NCI-H2171 (cell line): ENCODE measurements around the gene PCED1B.

Experiments
- DNase-seq: peaks from one replicate; lab custom pipeline; 2025; lab: John Stamatoyannopoulos, UW

PCED1B gene

DNA sequence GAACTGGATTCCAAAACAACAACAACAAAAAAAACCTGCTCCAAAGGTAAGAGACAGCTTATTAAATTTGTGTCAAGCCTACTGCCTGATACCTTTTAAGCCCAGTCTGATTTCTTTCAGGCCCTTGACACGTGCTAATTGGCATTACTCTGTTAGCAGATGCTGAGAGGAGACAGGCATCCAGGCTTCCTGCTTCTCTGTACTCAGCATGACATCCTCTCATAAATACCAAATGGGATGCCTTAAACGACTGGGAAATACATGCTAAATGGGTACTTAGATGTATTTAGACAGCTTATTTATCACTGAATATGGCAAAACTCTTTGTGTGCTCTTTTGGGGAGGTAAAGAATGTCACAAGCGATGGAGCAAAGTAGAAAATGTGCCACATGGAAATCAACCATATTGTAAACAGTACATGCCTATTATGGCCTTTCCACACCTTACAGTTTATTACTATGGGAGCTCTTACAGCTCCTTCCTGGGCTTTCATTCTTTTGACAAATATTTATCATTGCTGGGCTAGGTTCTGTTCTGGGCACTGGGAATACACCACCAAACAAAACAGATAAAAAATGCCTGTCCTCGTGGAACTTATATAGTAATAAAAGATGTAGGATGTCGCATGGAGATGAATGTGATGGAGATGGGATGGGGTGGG, 11.5 kb upstream of the PCED1B start:
- no peak for DNase-seq

DNA sequence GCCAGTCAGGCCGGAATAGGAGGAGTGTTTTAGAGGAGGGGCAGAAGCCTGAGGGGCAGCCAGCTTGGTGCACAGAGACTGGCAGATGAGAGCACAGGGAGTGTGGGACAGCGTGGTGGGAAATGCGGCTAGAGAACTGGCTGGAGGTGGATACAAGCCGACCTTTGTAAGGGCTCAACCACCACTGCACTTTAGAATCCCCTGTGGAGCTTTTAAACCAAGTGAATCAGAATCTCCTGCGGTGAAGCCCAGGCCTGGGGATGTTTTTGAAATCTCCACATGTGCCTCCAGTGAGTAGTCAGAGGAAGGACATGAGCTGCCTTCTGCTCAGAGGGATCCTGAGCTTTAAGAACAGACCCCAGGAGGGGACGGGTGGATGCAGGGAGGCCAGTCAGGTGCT, 10.9 kb upstream of the PCED1B start:
- no peak for DNase-seq

DNA sequence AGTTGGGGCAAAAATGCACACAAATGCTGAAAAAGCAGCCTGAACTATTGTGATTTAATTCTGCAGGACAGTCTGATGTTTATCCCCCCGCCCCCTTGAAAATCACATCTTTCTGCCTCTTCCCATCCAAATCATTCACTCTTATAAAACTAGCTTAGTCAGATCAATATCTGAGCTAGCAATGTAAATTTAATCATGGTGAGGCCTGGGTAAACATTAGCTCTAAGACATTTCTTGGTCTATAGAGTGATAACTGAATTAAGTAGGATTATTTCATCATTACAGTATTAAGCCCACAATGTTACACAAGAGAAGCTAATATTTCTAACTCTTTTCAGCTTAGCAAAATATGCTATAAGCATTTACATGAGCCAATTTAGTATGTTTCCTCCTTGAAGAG, 9.1 kb upstream of the PCED1B start:
- DNase-seq: no peak

DNA sequence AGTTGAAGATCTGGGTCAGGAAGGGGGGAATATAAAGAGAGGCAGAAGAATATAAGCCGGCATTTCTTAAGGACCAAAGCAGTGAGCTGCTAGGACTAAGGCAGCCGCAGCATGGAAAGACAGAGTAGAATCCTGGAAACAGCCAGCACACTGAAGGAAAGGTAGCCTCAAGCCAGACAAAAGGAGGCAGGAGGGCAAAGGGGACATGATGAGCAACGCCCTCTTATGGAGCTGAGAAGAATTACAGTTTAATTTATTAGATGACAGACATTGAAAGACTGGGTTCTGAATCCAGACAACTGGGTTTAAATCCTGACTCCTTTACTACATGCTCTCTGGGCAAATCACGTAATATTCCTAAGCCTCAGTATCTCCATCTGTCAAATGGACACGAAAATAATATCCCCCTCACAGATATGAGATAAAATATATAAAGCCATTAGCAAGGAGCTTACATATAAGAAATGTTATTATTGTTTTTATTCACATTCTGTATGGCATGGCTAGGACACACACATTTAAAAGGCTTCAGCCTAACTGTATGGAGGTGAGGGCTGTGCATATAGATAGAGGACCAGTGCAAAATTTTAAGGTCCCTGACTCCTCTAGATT, 8.1 kb upstream of the PCED1B start:
- DNase-seq: no peak

DNA sequence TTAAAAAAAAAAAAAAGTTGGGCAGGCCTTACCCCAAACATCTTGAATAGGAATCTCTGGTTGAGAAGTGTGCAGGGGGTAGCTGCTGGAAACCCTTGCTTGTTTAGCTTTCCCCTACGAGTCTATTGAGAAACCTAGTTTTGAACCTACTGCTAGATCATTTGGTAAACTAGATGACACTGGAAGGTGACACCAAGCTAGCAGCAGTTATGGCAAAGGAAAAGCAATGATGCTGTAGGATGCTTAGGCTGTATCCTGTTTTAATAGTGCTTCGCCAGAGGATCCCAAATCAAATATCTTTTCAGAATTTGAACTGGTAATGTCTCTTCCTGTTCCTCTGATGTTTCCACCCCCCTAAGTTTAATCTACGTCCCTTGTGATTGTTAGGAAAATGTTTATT, 5.5 kb upstream of the PCED1B start:
- DNase-seq: no peak

DNA sequence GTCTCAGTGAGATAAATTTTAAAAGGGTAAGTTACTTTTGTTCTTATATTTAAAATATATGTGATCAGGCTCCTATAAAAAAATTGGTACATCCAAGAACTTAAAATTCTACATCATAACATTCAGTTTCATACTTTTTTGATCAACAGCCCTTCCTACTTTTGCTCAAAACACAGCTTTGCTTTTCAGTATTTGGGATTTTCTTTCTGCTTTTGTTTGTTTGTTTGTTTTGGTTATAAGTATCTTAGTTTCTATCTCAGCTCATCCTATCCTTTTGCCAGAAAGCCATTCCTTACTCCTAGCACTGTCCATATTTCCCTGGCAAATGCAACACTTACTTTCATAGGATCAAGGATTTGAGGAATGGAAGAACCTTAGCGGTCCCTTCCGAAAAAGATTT, 4.7 kb upstream of the PCED1B start:
- no peak for DNase-seq

DNA sequence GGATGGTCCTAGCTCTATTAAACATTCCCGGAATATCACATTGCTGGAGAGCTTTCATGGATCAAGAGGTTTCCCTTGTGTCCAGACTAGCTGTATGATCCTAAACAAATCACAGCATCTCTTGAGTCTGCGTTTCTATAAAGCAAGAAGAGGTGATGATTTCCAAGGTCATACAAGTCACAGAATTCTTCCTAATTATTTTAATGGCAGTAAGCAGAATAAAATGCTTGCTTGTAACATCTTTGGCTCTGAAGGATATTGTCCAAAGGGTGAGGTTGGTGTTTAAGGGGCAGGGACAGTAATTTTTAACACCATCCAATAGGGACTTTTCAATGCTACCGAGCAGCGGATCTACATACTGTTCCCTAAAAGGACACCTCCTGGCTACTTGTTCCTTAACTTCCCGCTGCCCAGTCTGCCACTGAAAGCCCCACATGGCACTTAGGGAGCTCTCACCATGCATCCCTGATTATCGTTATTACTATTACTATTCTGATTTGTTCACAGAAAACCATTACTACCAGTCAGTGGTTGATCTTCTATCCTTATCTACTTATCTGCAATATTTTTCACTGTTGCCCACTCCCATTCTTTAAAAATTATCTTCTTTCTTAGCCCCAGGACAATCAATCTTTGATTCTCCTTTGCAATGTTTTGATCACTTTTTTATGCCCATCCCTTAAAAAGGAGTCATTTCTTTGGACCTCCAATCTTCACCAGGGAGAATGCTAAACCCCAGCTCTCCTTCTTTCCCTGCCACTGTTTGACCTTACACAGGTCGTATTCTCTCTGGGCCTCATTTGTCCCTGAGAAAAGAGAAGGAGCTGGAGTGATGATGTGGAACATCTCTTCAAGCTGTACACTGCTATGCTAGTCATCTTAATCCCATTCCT, 4.0 kb upstream of the PCED1B start:
- no peak for DNase-seq

DNA sequence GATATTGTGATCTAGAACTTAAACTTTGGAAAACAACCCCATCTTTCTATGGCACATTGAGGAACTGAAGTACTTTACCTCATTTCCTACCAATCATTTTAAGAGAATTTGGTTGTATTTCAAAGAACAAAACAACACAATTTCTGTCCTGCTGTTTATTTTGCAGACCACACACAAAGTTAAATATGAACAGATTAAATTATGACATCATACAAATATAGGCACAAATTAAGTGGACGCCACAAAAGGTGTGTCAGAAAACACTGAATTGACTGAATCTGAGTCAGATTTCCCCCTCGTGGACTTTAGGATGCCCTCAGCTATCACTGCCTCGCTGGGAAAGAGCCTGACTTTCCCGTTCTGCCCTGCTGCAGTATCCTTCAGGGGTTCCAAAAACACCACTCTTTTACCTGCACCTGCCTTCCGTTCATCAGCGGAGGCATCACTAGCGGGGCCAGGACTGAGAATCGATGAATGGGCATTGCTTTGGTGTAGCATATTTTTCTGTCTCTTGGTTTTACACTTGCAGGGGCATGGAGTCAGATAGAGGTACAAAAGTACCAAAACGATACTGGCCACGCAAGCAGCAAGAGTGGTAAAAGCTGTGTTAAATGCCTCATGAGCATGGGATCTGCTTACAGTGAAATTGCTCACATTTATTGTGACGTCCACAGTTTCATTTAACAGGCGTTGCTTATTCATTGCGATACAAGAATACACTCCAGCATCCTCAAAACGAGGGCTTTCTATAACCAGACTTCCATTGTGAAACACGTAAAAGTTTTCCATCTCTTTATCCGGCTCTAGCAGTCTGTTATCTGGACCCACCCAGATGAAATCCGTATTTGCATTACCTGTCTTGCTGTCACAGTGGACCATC, 2.0 kb upstream of the PCED1B start:
- no peak for DNase-seq

DNA sequence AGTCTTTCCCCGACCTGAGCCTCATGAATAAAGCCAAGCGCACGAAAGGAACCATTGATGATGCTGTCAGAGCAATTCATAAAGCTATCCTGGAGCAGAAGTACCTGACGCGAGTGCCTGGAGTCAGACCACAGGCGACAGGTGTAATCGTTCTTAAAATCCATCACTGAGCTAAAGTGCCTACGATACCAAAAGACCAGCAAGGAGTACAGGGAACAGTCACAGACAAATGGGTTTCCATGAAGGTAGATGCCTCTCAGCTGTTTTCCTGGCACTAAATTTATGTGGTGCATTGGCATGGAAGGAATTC, 1.4 kb upstream of the PCED1B start:
- DNase-seq: no peak

DNA sequence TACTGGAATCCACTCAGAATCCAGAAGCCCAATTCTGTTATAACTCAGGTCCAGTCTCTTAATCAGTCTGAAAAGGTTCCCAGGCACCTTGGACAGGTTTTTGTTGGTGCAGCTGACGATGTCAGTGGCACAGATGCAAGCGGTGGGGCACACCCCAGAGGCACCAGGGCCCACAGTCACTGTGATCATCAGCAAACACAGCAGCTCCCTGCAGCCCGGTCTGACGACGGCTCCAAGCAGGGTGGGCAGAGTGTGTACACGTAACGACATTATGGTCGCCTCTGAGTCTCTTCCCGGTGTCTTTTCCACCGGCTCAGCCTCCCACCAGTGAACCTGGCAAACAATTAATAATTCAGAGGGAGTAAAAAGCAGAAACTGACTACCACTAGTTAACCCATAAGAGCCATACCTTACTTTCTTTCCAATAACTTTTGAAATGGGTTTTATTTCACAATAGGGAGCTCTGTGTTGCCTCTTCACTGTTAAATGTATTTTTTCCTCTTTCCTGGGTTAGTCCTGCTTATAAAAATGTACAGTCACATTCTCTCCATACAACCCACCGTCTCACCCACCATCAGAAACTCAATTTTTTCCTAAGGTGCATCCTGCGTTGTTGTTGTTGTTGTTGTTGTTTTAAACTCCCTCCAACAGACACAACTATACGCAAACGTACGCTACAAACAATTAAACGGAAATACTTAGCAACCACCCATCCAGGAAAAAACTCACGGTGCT, 521 bp upstream of the PCED1B start:
- no peak for DNase-seq

DNA sequence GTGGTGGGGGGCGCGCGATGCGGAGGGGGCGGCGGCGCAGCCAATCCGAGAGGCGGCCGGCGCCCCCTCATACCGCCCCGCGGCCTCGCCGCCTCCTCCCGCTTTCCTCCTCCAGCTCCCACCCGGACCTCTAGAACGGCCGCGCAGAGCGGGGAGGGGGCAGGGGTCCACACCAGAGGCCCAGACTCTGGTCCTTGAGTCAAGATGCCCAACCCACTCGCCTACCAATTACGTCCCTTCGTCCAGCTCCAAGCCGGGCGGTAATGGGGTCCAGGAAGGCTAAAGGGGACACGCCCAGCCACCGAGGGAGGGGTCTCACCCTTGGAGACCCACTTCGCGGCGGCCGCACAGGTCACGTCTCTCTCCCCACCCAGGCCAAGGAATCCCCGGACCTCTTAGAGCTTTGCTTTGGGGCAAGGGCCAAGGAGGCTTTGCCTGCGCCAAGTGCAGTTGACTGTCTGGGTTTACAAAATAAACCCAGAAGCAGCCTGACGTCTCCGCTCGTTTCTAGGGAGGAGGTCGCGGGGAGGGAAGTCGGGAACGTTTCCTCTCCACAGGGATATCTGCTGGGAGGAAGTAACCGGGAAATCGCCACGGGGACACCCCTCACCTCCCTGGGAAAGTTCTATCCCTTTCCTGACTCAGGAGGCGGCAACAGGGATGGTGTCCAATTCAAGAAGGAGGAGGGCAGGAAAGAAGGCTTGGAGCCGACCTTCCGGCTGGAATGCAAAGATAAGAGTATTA, 732 bp downstream of the PCED1B start:
- DNase-seq: no peak

DNA sequence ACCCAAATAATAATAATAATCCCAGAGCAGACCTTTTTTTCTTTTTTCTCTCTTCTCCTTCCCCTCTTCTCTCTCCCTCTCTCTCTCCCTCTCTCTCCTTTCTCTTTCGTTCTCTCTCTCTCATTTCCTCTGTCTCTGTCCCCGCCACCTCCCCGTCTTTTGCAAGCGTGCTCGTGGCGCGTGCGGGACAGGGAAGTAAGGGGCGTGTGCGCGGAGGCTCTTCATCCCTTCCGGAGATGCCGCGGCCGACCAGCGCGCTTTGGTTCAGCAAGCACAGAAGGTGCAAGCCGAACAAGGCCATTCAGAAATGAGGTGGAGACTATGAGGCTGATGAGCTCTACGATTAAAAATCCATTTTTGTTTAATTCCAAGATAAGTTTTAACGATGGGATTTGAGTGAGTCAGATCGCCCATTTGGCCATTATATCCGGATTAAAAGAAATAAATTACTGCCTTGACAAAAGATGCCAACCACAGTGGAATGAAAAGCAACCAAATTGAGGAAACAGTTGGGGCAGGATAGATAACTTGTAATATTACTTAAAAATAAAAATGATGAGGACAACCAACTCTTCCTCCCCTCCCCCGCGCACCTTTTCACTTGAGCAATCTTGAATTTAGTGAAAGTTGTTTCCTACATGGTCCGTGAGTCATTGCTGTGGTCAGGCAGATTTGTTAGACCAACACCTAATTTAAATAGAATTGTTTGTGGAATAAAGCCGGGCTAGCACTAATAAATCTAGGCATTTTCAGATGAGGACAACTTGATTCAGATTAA, 1.5 kb downstream of the PCED1B start:
- no peak for DNase-seq

DNA sequence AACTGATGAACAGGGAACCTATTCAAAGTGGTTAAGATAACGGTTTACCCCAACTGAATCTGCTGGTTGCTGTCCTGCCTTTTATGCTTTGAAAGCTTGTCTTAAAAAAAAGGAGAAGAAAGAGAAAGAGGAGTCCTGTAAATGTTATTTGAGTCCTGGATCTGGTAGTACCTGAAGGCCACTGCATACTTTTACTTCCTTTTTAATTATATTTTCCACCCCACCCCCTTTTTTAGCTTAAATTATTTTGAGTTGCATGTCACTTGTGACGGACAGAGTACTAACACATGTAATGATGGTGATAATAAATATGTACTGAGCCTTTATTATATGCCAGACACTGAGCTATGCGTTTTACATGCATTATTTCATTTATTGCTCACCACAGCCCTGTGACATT, 2.9 kb downstream of the PCED1B start:
- DNase-seq: no peak

DNA sequence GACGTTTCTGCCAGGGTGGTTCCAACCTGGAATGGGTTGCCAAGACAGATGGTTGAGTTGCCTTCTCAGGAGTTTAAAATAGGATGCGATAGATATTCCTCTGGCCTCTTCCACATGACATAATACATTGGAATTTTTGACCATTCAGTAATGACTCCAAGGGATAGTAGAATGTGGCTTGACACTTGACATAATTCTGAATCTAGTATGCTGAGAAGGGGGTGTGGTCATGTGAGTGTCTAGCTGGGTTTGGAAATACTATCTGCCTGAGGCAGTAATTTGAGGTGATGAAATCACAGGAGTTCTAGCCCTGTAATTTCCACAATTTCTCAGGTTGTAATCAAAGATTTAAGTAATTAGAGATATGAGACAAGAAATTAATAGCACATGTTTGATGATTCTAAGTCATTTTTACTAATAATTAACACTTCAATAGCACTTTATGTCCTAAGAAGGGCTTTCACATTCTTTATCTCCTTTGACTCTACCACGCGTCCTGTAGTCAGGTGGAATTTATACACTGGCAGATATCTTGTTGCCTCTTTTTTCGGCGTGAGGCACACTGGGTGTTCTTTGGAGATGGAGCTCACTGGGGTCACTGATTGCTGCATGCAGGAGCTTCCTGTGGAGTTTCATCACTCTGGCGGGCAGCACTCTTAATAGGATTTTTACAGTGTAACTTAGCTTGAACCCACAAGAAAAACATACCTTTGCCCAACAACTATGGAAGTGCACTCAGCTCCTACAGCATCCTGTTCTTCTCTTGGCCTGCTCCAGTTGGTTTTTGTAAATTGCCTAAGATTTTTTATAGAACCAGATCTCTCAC, 3.6 kb downstream of the PCED1B start:
- no peak for DNase-seq

DNA sequence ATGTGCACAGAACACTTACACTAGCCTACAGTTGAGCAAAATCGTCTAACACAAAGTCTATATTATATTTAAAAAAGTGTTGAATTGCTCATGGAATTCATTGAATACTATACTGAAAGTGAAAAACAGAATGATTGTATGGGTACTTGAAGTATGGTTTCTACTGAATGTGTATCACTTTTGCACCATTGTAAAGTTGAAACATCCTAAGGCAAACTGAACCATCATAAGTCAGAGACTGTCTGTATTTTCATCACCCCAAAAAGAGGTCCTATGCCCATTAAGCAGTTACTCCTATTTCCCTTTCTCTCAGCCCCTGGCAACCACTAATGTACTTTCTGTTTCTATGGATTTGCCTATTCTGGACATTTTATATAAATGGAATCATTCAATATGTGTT, 4.8 kb downstream of the PCED1B start:
- DNase-seq: no peak

DNA sequence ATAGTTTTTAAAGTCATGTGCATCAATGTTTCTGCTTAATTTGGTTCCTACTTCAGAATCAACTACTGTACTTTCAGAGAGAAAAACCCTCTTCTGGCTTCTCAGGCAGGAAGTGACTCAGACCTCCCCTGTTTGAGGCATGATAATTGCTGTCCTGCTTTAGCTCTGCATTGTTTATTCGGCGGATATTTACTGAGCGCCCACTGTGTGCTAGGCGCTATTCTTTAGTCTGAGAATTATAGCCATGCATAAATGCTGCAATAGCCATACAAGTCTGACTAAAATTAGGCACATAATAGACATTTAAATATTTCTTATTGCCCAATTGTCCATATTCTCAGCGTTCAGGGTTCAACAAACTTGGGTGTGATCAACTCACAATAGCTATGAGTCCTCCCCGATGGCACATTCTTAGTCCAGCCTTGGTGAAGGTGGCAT, 6.4 kb downstream of the PCED1B start:
- DNase-seq: no peak

DNA sequence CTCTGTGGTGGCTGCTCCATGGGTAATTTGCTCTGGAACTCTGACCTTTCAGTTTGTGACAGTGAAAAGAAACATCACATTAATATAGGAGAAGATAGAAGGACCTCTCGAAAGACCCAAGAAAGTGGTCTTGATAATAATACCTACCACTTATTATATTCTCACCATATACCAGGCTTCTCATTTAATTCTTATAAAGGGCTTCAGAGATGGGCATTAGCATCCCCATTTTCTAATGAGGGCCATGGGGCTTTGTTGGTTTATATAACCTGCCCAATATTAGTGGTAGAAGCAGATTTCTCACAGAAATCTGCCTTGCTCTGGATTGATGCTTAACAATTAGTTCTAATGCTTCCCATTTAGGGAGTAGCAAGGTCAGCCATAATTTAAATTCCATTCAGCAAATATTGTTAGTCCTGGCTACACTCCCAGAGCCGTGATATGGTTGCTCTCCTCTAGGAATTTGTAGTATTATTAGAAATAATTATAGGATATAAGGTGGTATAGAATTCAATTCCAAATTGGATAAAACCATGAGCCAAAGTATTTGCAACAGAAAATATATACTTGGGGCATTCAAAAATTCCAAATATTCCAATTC, 7.8 kb downstream of the PCED1B start:
- DNase-seq: no peak

DNA sequence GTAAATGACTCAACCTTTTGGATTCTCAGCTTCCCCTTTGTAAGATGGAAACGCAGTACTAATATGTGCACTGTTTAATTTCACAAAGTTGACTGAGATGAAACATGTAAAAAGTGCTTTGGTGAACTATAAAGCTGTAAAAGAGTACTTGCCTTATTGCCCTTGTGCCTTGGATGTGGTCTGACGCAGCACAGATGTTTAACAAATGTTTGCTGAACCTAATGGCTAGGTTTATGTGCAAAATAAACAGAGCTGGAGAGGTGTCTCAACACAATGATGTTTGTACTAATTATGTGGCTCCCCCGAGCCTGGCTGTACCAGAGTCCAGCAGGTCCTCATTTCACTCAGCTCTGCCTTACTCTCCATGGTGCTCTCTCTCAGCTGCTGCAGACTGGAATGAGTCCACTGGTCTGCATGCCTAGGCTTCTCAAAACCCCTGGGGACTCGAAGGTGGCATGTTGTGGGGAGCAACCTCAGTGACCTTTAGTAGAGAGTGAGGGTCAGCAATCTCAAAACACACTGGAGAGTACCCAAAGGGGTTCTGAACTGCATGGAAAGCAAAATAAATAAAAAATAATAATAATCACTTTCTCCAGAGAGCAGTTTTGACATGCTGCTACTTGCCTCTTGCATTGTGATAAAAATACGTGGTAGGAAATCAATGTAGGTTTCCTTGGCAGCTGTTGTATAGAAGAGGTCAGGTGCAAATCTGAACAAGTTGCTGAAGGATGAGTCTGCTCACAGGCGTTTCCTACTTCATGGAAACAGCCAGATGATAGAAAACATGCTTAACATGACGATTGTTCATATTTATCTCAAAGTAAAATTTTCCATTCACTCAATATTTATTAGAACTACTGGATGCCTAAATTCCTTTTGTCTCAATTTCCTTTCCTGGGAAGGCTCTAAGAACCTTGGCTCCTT, 8.9 kb downstream of the PCED1B start:
- no peak for DNase-seq
